Progenitor cell of endocrine pancreas (in vitro differentiated cells): ENCODE data around the gene FANK1. TPM values are rescaled to one million over a fixed set of nuclear protein-coding genes. Genes with fewer than 3 reads are reported as not detected.

ENCODE experiments used
- DNase-seq: peaks from one replicate; pipeline ENCODE4 v3.0.0; 2021; ENCODE audit warnings: low spot score; ENCODE audit not compliant: unreplicated experiment
- H3K27ac Mint-ChIP-seq: 2 replicates; pipeline ENCODE4 v1.8.0; 2021; ENCODE audit warnings: mild to moderate bottlenecking, moderate library complexity, mixed read lengths
- H3K27me3 Mint-ChIP-seq: 2 replicates; pipeline ENCODE4 v1.8.0; 2021; ENCODE audit warnings: mixed read lengths
- H3K36me3 Mint-ChIP-seq: 2 replicates; pipeline ENCODE4 v1.8.0; 2022; ENCODE audit warnings: mixed read lengths; ENCODE audit not compliant: insufficient read depth
- H3K4me1 Mint-ChIP-seq: 2 replicates; pipeline ENCODE4 v1.8.0; 2021; ENCODE audit warnings: low read depth, mixed read lengths
- H3K4me3 Mint-ChIP-seq: 2 replicates; pipeline ENCODE4 v1.8.0; 2021; ENCODE audit warnings: low read depth, mild to moderate bottlenecking, moderate library complexity, mixed read lengths
- H3K9me3 Mint-ChIP-seq: 2 replicates; pipeline ENCODE4 v1.8.0; 2021; ENCODE audit warnings: low read depth, mixed read lengths
- total RNA-seq: library from RNA; stranded (reverse); gene quantifications from 2 replicates; pipeline ENCODE4 v1.2.1, GENCODE V29; 2021
- TF ChIP-seq, protein P1 (sequence below): fragments of 200-600 bp; sonication (generic); IDR thresholded peaks from one replicate; pipeline ENCODE4 v1.5.0; 2021; ENCODE audit warnings: antibody characterized with exemption, mild to moderate bottlenecking; ENCODE audit not compliant: unreplicated experiment

FANK1 gene
- total RNA-seq, 1 donor from 2014 or later, result 3.2 TPM

DNA sequence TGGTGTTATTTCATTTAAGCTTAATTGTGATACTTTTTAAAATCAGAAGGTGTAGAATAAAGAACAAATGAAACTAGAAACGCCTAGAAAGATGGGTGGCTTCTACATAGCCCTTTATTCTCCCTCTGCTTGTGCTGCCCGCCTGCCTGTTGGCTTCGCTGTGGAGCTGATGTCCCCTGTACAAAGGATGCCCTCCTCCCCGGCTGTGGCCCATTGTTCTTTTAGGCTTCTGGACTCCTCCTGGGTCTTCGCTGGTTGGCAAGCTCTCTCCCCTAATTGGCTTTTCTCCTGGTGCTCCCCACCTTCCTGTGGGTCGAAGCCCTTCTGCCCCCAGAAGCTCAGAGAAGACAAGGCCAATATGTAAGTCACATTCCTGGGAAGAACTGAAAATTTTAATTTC, 98.2 kb downstream of the FANK1 start:
- peaks cover 16% of the 10 kb centered on the region for H3K27me3 Mint-ChIP-seq
- no peak overlapping the region for H3K27ac Mint-ChIP-seq
- H3K4me3 Mint-ChIP-seq, result no peak overlapping the region
- no peak for DNase-seq
- peaks cover 3% of the 10 kb centered on the region for H3K36me3 Mint-ChIP-seq
- peaks cover 3% of the 10 kb centered on the region for H3K9me3 Mint-ChIP-seq
- peaks cover 4% of the 10 kb centered on the region for H3K4me1 Mint-ChIP-seq
- TF ChIP-seq, protein P1, sequence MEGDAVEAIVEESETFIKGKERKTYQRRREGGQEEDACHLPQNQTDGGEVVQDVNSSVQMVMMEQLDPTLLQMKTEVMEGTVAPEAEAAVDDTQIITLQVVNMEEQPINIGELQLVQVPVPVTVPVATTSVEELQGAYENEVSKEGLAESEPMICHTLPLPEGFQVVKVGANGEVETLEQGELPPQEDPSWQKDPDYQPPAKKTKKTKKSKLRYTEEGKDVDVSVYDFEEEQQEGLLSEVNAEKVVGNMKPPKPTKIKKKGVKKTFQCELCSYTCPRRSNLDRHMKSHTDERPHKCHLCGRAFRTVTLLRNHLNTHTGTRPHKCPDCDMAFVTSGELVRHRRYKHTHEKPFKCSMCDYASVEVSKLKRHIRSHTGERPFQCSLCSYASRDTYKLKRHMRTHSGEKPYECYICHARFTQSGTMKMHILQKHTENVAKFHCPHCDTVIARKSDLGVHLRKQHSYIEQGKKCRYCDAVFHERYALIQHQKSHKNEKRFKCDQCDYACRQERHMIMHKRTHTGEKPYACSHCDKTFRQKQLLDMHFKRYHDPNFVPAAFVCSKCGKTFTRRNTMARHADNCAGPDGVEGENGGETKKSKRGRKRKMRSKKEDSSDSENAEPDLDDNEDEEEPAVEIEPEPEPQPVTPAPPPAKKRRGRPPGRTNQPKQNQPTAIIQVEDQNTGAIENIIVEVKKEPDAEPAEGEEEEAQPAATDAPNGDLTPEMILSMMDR, result no peak

DNA sequence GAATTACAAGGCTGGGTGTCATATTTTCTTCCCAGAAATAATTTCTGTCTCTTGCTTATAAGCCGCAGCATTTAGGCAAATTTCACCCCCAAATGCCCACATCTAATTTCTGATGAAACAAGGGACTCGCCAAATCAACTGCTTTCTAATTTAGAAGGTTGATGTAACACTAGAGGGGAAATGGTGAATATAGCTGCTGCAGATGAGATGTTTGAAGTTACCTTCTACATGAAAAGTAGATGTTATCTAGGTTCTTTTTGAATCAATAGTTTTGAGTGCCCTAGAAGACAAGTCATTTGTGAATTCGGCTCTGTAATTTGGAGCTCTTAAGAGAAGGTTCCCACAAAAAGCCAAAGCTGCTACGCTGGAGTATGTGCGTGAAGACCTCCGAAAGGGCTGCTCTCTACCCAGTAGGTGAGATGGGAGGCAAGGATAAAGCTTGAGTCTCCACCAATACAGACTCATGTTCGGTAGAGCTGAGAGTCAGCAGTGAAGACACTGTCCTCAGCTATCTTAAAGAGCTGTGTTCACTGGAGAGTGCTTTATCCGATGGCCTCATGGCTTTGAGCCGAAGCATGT, 99.5 kb downstream of the FANK1 start:
- H3K4me3 Mint-ChIP-seq, result no peak overlapping the region
- no peaks in the 10 kb centered on the region for H3K9me3 Mint-ChIP-seq
- TF ChIP-seq, protein P1, result no peak
- peaks cover 4% of the 10 kb centered on the region for H3K4me1 Mint-ChIP-seq
- H3K36me3 Mint-ChIP-seq, result no peaks in the 10 kb centered on the region
- DNase-seq, result no peak
- H3K27me3 Mint-ChIP-seq, result peaks cover 15% of the 10 kb centered on the region
- H3K27ac Mint-ChIP-seq, result no peak overlapping the region

DNA sequence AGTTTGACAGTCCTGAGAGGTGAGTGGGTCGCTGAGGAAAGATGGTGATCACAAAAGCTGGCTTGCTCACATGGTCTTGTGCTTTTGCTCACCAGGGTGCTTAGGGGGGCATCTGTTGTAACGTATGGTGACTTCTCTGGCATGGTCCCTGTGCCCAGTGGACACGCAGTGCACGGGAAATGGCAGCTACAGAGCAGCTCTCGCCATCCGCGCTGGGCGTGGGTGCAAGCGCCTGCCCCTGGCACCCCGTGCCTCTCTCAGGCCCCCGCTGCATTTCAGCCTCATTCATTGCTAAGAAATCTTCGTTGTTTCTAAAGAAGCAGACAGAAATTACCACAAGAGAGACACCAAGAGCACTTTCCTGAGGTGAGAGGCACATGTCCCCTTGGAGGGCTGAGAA, 101.2 kb downstream of the FANK1 start:
- Mint-ChIP-seq H3K9me3 (no peaks in the 10 kb centered on the region), H3K4me1 (no peaks in the 10 kb centered on the region), H3K4me3 (no peak overlapping the region), H3K36me3 (no peaks in the 10 kb centered on the region), H3K27me3 (peaks cover 15% of the 10 kb centered on the region), H3K27ac (no peak overlapping the region)
- TF ChIP-seq, protein P1, result no peak
- DNase-seq, result no peak

DNA sequence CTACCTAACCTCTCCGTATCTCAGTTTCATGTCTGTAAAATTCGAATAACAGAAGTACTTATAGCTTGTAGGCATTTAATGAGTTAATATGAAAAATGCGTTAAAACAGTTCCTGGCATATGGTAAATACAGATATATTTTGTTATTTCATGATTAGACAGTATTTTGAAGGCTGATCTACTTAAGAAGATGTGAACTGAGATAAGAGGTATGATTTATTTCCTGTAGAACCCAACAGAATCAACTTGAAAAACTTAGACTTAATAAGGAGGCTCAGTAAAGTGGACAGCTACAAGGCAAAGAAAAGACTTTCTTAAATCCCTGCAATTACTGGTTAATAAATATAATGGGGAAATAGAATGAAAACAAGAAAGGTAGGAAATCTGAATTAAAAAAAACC, 103.3 kb downstream of the FANK1 start:
- H3K36me3 Mint-ChIP-seq, result no peaks in the 10 kb centered on the region
- H3K9me3 Mint-ChIP-seq, result no peaks in the 10 kb centered on the region
- no peak overlapping the region for H3K4me3 Mint-ChIP-seq
- no peak for DNase-seq
- H3K27ac Mint-ChIP-seq, result no peak overlapping the region
- peaks cover 14% of the 10 kb centered on the region for H3K27me3 Mint-ChIP-seq
- H3K4me1 Mint-ChIP-seq, result no peaks in the 10 kb centered on the region
- TF ChIP-seq, protein P1, result no peak

DNA sequence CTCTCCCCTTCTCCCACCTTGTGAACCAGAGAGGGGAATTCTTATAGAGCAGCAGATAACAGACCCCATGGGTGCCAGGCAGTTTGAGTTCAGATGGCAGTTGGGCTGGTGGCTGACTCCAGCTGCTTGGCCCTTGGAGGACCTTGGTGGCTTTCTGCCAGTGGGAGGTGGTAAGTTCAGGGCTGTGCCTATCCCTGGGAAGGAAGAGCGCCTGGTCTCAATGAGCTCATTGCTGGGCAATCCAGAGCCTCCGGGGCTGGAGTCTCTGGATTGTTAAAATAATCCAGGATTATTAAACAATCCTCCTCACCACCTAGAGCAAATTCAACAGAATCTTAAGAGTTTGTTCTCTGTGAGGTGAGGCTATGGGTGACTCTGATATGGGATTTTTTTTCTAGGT, 105.2 kb downstream of the FANK1 start:
- no peak for DNase-seq
- Mint-ChIP-seq H3K4me1 (no peaks in the 10 kb centered on the region), H3K9me3 (no peaks in the 10 kb centered on the region), H3K4me3 (no peak overlapping the region), H3K27ac (no peak overlapping the region), H3K36me3 (no peaks in the 10 kb centered on the region), H3K27me3 (peaks cover 3% of the 10 kb centered on the region)
- TF ChIP-seq, protein P1, result no peak
